Activated CD4-positive, CD25-positive, alpha-beta regulatory T cell treated with anti-CD3 and anti-CD28 coated beads, Interleukin-2, amount 50 U/mL, for 16 hours (primary cell): ENCODE measurements around the gene C16orf54.
A peak's percentile ranks its signal among the peaks of the same experiment; 100 is the strongest.
"Not testable (repeated sequence)": the region's sequence is repeated elsewhere in the genome, so short reads cannot be mapped to it uniquely, and the experiment has no call there.

ENCODE experiments used
- DNase-seq: peaks from one replicate; pipeline ENCODE4 v3.0.0-alpha.2; 2020; ENCODE audit warnings: low read depth, low spot score

C16orf54 gene, protein sequence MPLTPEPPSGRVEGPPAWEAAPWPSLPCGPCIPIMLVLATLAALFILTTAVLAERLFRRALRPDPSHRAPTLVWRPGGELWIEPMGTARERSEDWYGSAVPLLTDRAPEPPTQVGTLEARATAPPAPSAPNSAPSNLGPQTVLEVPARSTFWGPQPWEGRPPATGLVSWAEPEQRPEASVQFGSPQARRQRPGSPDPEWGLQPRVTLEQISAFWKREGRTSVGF

DNA sequence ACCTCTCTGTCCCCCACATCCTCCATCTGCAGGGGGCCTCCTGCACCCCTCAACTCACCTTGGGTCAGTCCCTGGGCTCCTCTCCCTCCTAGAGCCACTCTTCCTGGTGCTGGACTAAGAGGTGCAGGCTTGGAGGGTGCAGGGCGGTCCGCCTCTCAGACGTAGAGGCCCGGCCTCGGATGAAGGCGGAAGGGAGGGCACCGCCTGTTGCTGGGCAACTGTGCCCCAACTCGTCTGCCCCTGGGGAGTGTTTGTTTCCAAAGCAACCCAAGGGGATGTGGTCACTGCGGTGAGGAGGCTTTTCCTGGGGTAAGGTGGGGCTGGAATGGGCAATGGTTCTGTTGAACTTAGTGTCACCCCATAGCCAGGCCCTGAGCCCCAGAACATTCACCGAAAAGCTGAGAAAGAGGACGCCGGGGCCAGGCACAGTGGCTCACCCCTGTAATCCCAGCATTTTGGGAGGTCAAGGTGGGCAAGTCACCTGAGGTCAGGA is at the start of gene C16orf54:
Gene C16orf54, minus strand, starts transcription at position 138 of the 493 bp plus-strand sequence. CDS start 1,039 bp downstream, outside the sequence.
- peak; percentile 83 for DNase-seq

DNA sequence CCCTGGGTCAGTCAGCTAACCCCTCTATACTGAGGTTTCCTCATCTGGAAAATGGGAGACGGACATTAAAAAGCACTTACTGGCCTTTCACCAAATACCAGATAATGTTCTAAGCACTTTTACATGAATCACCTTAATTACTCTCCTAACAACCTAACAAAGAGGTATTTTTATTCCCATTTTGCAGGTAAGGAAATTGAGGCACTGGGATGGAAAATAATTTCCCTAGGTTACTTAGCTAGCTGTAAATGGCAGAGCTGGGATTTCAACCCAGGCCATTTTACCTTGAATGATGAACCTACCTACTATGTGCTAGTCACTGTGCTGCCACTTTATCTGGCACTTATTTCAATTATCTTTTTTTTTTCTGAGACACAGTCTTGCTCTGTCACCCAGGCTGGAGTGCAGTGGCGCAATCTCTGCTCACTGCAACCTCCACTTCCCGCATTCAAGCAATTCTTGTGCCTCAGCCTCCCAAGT is 48.5 kb upstream of the C16orf54 start:
- DNase-seq, result no peak

DNA sequence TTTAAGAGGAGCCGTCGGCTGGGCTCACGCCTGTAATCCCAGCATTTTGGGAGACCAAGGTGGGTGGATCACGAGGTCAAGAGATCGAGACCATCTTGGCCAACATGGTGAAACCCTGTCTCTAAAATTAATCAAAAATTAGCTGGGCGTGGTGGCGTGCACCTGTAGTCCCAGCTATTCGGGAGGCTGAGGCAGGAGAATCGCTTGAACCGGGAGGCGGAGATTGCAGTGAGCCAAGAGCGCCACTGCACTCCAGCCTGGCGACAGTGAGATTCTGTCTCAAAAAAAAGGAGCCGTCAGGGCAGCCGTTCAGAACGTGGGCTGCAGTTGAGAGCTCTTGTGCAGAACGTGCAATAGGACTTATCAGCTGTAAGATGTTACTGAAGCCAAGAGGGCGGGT is 47.4 kb upstream of the C16orf54 start:
- not testable (repeated sequence) for DNase-seq

DNA sequence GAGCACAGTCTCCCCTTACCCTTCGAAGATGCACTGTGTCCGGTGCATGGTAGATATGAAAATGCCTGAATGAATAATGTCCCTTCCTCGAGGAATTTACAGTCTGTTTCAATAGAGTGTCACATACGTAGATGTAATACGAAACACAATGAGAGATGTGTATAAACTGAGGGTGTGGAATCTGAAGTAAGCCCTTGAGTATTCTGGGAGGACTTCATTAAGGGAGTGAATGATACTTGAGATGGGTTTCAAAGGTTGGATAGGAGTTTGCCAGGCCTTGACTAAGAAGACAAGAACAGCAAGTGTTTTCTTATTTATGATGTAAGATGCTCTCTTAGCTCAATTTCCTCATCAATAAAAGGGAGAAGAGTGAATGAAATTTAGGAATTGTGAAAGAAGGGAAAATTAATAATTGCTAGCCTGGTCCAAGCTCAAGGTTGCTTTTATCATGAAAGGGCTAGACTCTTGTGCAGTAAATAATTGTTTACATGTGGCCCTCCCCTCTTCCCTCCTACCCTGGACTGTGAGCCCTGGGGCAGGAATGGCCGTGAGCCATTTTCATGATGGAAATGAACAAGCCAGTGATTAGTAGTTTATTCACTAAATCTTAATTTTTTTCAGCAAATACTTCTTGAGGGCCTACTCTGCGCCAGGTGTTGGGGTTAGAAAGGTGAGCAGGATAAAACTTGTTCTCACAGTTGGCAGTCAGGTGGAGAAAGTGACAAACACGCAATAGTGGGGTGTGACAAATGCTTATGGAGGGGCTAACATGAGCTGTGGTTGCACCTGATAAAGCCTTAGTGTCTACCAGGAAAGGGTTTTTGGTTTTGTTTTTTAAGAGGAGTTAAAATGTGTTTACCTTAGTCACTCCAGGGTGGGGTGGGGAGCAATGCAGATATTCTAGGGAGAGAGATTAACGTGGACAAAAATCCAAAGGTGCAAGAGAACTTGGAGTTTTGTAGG is 46.3 kb upstream of the C16orf54 start:
- DNase-seq, result no peak

DNA sequence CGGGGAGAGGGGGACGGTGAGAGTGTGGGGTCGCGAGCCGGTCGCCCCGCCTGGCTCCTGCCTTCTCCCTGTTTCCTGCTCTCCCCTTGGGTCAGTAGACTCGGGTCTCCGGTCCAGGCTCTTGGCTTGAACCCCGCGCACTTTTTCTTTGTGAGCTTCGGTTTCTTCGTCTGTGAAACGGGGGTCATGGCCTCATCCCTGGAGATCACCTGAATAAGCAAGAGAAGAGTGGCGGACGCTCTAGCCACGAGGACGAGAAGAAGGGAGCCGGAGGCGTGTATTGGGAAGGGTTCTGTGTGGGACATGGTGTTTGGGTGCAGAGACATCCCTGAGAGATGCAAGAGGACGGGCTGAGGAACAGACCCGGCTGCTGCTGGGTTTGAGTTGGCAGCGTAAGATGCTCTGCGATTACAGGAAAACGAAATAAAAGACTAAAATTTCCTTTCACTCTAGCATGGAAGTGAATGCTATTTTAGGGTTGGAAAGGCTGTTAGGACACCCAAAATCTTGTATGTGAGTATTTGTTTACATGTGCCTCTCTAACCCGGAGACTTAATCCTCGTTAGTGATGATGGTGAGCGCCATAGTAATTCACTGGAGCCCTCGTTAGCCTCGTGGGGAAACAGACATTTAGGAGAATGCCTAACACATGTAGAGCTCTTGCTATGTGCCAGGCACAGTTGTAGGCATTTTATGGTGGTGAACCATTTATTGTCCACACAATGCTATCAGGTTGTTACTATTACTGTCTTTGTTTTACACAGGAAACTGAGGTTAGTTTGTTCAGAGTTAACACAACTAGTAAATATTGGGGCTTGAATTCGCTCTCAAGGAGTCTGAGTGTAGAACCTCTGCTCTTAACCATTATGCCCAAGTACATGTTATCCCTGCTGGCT is 45.4 kb upstream of the C16orf54 start:
- no peak for DNase-seq

DNA sequence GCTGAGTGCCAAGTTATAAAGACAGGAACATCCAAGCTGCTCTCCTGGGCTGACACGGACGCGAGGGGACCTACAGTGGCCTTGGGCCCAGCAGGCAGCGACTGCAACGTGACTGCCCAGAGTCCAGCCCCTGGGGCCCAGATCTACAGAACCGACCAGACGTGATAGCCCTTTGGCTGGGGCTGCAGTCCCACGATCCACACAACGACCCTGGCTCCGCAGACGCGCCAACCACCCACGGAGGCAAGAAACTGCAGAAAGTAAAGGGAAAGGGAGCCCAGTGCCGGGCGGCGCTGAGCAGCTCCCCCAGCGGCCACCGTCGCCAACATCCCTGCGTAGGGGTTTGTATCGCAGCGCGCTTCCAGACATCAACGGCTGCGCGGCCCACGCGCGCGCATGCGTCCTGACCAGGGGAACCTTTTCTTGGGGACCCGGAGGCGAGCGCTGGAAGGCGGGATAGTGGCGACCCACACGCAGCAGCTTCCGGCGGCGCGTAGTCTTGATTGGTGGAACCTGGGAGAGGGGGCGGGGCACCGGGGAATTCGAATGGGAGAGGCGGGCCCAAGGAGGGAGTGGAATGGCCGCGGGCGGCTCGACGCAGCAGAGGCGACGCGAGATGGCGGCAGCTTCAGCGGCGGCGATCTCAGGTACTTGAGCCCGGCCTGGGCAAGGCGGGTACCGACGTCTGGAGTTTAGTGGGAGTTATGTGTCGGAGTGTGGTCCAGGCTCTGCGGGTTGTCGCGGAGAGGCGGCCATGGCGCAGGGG is 44.6 kb upstream of the C16orf54 start, which contains the start of gene KIF22:
Gene KIF22, plus strand, starts transcription at position 569 of the 766 bp plus-strand sequence. Its CDS starts 9 bp downstream, at position 578.
- peak; percentile 100 for DNase-seq

DNA sequence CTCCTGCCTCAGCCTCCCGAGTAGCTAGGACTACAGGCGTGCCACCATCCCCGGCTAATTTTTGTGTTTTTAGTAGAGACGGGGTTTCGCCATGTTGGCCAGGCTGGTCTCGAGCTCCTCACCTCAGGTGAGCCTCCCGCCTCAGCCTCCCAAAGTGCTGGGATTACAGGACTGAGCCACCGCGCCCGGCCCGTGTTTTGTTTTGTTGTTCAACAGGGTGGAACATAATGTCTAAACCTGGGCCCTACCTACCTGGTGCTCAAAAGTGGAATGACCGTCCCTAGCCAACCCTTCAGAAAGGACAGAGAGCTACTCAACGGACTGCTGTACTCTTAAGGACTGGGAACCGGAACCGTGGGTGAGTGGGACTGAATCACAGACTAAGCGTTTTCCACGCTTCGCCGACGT is 44.0 kb upstream of the C16orf54 start:
- no peak for DNase-seq

DNA sequence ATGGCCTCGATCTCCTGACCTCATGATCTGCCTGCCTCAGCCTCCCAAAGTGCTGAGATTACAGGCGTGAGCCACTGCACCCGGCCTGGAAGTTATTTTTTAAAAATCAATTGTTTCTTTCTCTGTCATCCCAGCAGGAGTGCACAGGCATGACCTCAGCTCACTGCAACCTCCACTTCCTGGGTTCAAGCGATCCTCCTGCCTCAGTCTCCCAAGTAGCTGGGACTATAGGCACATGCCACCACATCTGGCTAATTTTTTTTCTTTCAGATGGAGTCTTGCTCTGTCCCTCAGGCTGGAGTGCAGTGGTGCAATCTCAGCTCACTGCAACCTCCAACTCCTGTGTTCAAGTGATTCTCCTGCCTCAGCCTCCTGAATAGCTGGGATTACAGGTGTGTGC is 41.4 kb upstream of the C16orf54 start:
- not testable (repeated sequence) for DNase-seq

DNA sequence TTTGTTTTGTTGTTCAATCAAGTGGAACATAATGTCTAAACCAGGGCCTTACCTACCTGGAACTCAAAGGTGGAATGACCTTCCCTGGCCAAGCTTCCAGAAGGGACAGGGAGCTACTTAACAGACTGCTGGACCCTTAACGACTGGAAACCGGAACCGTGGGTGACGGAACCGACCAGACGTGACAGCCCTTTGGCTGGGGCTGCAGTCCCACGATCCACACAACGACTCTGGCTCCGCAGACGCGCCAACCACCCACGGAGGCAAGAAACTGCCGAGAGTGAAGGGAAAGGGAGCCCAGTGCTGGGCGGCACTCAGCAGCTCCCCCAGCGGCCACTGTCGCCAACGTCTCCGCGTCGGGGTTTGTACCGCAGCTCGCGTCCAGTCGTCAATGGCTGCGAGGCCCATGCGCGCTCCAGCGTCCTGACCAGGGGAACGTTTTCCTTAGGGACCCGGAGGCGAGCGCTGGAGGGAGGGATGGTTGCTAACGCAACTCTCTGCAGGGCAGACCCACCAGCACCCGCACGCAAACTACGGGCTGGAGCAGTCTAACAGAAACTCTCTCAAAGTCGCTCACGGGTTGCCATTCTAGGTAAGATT is 39.2 kb upstream of the C16orf54 start:
- DNase-seq, result no peak

DNA sequence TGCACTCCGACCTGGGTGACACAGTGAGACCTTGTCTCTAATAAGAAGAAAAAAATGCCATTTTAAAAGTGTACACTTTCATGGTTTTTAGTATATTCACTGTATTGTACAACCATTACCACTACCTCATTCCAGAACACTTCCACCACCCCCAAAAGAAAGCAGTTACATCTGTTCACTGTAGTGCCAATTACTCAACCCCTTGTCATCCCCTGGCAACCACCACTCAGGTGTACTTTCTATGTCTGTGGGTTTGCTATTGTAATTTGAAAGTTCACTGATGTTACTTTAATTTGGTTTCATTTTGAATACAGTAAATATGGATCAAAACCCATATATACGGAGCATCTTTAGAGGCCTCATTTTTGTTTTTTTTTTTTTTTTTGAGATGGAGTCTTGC is 38.4 kb upstream of the C16orf54 start:
- no peak for DNase-seq

DNA sequence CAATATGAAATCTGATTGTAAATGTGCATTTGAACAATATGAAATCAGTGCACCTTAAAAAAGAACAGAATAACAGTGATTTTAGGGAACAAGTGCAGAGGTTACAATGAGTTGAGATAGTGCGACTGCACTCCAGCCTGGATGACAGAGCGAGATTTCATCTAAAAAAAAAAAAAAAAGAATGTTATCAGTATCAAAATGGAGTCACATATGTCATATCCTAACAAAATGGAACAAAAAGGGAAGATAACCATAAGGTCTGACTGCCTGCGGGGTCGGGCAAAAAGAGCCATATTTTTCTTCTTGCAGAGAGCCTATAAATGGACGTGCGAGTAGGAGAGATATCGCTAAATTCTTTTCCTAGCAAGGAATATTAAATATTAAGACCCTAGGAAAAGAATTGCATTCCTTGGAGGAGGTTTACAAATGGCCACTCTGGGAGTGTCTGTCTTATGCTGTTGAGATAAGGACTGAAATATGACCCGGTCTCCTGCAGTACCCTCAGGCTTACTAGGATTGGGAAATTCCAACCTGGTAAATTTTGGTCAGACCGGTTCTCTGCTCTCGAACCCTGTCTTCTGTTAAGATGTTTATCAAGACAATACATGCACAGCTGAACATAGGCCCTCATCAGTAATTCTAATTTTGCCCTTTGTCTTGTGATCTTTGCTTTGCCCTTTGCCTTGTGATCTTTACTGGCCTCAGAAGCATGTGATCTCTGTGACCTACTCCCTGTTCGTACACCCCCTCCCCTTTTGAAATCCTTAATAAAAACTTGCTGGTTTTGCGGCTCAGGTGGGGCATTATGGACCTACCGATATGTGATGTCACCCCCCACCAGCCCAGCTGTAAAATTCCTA is 37.5 kb upstream of the C16orf54 start:
- DNase-seq, result not testable (repeated sequence)

DNA sequence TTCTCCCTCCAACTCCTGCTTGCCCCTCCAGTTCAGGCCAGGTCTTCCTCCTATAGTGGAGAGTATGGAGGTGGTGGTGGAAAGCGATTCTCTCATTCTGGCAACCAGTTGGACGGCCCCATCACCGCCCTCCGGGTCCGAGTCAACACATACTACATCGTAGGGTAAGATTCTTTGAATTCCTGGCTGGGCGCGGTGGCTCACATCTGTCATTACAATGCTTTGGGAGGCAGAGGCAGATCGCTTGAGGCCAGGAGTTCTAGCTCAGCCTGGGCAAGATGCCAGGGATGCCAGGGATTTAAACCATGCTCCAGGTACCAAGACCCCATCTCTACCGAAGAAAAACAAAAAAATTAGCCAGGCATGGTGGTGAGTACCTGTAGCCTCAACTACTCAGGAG is 33.7 kb upstream of the C16orf54 start:
- no peak for DNase-seq

DNA sequence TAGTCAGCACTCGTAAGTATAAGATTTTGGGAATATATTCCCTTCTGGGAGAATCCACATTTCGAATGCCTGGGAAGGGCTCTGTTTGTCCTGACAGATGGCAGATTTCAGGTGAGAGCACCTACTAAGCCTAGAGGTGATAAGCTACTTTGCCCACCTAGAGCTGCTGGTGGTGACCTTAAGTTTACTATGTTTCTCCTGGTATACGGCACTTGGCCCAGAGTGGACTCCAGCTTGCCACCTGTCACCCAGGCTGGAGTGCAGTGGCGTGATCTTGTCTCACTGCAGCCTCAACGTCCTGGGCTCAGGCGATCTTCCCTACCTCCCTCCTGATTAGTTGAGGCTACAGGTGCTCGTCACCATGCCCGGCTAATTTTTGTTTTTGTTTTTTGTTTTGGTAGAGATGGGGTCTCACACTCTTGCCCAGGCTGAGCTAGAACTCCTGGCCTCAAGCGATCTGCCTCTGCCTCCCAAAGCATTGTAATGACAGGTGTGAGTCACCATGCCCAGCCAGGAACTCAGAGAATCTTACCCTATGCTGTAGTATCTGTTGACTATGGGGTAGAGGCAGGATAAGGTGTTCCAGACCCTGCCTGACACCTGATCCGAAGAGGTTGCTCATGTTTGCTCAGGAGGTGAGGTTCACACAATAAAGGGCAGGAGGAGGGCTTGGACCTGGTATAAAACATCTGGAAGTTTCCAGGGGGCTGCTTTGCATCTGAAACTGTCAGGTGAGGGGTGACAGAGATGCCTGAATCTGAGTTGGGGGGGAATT is 32.0 kb upstream of the C16orf54 start, which contains the start of gene ZG16:
Gene ZG16, plus strand, starts transcription at position 681 of the 775 bp plus-strand sequence. CDS start 1,011 bp downstream, outside the sequence.
- no peak for DNase-seq

DNA sequence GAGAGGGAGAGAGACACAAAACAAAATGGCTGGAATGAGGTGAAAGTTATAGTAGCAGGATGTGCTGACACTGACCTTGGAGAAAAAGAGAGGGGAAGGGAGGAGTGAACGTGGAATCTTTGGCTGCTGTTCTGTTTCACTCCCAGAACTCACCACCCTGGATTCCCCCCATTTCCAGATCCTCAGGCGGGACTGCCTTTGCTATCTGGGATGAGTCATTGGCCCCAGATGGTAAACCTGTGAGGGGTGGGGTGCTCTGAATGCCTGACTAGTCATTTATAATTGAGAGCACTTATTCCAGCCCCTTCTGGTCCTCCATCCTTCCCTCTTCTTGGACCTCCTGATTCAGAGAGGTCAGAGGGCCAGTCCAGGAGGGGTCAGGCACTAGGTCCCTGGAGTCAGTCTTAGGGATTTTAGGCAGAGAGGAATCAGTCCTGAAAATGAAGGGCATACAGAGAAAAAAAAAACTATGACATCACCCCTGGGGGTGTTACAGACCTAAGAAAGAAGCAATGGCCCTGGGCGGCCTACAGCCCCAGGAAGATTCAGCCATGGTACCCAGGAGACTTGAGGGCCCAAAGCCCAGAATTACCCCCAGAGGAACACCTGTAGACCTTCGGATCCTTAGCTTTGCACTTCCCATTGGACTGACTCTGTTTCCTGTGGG is 30.1 kb upstream of the C16orf54 start:
- DNase-seq, result no peak

DNA sequence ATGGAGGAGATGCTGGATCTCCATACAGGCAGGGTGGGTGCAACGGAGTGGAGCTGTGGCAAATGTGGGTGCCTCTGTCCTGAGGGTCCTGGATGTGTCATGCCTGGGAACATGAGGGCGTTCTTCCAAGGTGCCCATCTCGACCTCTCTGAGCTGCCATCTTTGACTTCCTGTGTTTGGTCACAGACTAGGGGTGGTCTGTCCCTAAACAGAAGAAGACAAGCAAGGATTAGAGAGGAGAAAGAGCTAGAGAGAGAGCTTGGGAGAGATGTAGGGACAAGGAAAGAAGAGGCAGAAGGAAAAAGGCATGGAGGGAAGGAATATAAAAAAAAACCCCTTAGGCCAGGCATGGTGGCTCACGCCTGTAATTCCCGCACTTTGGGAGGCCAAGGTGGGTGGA is 28.9 kb upstream of the C16orf54 start:
- no peak for DNase-seq

DNA sequence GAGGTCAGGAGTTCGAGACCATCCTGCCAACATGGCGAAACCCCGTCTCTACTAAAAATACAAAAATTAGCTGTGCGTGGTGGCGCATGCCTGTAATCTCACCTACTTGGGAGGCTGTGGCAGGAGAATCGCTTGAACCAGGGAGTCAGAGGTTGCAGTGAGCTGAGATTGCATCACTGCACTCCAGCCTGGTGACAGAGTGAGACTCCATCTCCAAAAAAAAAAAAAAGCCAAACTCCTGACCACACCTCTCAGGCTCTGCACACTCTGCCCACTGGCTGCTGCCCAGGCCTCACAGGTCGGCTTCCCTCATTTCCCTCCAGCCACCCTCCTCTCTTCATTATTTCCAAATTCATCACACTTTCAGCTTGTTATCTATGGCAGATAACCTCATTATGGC is 26.5 kb upstream of the C16orf54 start:
- not testable (repeated sequence) for DNase-seq

DNA sequence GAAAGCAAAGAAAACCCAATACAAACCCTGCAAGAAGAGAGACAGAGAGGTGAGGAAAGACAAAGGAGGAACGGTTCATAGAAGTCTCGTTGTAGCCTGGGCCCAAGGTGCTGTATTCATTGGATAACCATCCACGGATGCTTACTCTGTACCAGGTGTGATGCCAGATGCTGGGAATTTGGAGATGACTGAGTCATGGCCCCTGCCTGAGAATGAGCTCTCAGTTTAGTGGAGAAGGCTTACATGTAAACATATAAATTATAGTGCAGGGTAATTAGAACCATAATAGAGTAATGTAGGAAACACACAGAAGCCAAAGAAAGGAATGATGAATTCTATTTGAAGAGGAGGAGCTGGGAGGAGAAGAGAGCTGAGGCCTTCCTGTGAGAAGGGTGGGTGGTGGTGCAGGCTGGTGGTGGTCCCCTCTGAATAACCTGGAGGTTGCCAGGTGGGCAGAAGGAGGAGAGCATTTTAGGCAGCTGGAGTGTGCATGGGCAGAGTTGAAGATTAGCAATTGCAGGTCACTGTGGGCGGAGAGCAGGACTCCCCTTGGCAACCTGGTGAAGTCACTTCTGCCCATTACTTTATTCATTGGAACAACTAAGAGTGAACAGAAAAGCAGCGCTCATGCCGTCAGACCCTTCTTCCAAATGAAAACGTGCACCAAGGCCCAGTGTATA is 24.6 kb upstream of the C16orf54 start:
- no peak for DNase-seq
